ENCODE measurements around the gene METTL27. TPM values are rescaled to one million over a fixed set of nuclear protein-coding genes. Genes with fewer than 3 reads are reported as not detected.

The METTL27 gene
- total and polyA plus RNA-seq, 4 donors: 1.0 to 1.7 (median 1.6) TPM

DNA sequence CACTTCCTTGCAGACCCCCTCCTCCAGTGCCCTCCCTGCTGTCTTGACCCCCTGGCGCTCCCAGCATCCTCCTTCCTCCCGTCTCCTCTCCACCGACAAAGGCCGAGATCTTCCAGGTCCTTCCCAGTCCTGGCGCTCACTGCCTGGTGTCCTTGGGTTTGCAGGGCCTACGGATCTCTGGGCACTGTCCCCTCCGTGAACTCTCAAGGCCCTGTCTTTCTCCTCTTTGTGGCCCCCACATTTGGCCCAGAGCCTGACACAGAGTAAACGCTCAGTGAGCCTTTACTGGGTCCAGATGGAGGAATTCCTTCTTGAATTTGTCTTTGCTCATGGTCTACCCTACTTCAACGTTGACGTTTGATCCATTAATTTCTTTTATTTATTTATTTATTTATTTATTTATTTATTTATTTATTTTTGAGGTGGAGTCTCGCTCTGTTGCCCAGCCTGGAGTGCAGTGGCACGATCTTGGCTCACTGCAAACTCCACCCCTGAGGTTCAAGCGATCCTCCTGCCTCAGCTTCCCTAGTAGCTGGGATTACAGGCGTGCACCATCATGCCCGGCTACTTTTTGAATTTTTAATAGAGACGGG lies 48.3 kb upstream of the METTL27 start (continued):
- no peak for TF ChIP-seq REST (IDR thresholded peaks at IDR 0.05)
- TF ChIP-seq NR2F2 (IDR thresholded peaks at IDR 0.05): no peak
- no peak for TF ChIP-seq FOXA2 (IDR thresholded peaks at IDR 0.05)
- TF ChIP-seq, protein P1, sequence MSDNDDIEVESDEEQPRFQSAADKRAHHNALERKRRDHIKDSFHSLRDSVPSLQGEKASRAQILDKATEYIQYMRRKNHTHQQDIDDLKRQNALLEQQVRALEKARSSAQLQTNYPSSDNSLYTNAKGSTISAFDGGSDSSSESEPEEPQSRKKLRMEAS (IDR thresholded peaks at IDR 0.05): no peak
- TF ChIP-seq JUND (IDR thresholded peaks at IDR 0.05): no peak

DNA sequence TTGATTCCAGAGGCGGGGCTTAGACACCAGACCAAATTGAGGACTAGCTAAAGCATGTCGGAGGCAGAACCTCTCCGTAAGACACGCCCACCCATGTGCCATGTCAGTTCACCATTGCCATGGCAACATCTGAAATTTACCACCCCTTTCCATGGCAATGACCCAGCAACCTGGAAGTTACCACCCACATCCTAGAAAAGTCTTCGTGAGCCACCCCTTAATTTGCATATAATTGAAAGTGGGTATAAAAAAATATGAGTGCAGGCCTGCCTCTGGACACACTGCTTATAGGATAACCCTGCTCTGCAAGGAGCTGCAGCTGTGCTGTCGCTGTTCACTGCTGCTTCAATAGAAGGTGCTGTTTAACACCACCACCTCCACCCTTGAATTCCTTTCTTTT lies 46.6 kb upstream of the METTL27 start:
- no peak overlapping the region for H3K9ac ChIP-seq (ENCODE audit: low read depth in 1 of 2, low read length in 2 of 2)
- H3K27me3 ChIP-seq (ENCODE audit: control insufficient read depth in 4 of 4, insufficient read depth in 4 of 4, low read length in 3 of 4): no peaks in the 10 kb centered on the region
- DNase-seq (ENCODE audit: low spot score): no peak
- no peaks in the 10 kb centered on the region for H3K36me3 ChIP-seq (ENCODE audit: control insufficient read depth in 4 of 4, insufficient read depth in 3 of 4, low read depth in 1 of 4, low read length in 3 of 4)
- H3K4me1 ChIP-seq (ENCODE audit: control insufficient read depth in 4 of 4, insufficient read depth in 4 of 4, low read length in 3 of 4): peaks cover 0 to 6% (median 0%) of the 10 kb centered on the region in 4 donors
- H3K27ac ChIP-seq (ENCODE audit: low read depth in 1 of 2, low read length in 2 of 2): no peak overlapping the region
- WGBS: 91% methylated on average over 6 of the region's 6 CpGs
- H3K9me3 ChIP-seq (ENCODE audit: control insufficient read depth in 4 of 4, low read length in 3 of 4): no peaks in the 10 kb centered on the region
- TF ChIP-seq REST (IDR thresholded peaks at IDR 0.05): no peak
- H3K4me3 ChIP-seq (ENCODE audit: low read depth in 1 of 3, low read length in 3 of 3): no peak overlapping the region

DNA sequence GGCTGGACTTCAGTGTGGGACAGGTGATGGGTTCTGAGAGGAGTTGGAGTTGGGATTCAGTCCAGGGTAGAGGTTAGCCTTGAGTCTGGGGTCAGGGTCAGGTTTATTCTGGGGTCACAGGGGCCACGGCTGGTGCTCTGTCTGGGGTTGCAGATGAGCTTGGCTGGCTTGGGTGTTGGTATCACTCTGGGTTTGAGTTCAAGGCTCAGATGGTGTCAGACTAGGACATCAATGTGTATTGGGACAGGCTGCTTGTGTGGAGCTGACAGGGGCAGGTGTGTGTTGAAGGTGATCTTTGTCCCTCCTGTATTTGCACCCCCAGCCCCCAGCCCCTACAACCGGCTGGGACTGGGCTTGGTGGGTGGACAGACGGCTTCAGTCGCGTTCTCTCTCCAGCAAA lies 45.4 kb upstream of the METTL27 start:
- DNase-seq (ENCODE audit: low spot score): no peak
- Histone ChIP-seq H3K27ac (ENCODE audit: low read depth in 1 of 2, low read length in 2 of 2) (no peak overlapping the region), H3K9me3 (ENCODE audit: control insufficient read depth in 4 of 4, low read length in 3 of 4) (no peaks in the 10 kb centered on the region), H3K9ac (ENCODE audit: low read depth in 1 of 2, low read length in 2 of 2) (no peak overlapping the region), H3K36me3 (ENCODE audit: control insufficient read depth in 4 of 4, insufficient read depth in 3 of 4, low read depth in 1 of 4, low read length in 3 of 4) (no peaks in the 10 kb centered on the region), H3K4me1 (ENCODE audit: control insufficient read depth in 4 of 4, insufficient read depth in 4 of 4, low read length in 3 of 4) (peaks cover 0 to 4% (median 0%) of the 10 kb centered on the region in 4 donors), H3K27me3 (ENCODE audit: control insufficient read depth in 4 of 4, insufficient read depth in 4 of 4, low read length in 3 of 4) (no peaks in the 10 kb centered on the region), H3K4me3 (ENCODE audit: low read depth in 1 of 3, low read length in 3 of 3) (no peak overlapping the region)
- 81% methylated on average over 5 of the region's 5 CpGs for WGBS
- TF ChIP-seq FOXA1 (IDR thresholded peaks at IDR 0.05): no peak
- no peak for TF ChIP-seq HNF4A (conservative IDR thresholded peaks at IDR 0.05)
- TF ChIP-seq CTCF (IDR thresholded peaks at IDR 0.05; ENCODE audit: low read depth, low read length, missing input control): no peak
- no peak for TF ChIP-seq SP1 (IDR thresholded peaks at IDR 0.05)
- no peak for TF ChIP-seq RAD21 (IDR thresholded peaks at IDR 0.05)
- TF ChIP-seq TAF1 (conservative IDR thresholded peaks at IDR 0.05): no peak
- TF ChIP-seq EGR1 (IDR thresholded peaks at IDR 0.05; ENCODE audit: low read depth in 2 of 2): no peak
- TF ChIP-seq JUND (IDR thresholded peaks at IDR 0.05): no peak
- no peak for TF ChIP-seq FOXA2 (IDR thresholded peaks at IDR 0.05)
- no peak for TF ChIP-seq HNF4G (IDR thresholded peaks at IDR 0.05)
- TF ChIP-seq NR2F2 (IDR thresholded peaks at IDR 0.05): no peak
- no peak for TF ChIP-seq ZBTB33 (IDR thresholded peaks at IDR 0.05)
- TF ChIP-seq GABPA (IDR thresholded peaks at IDR 0.05 in 1 of 2, conservative IDR thresholded peaks at IDR 0.05 in 1 of 2): no peak
- no peak for TF ChIP-seq ATF3 (IDR thresholded peaks at IDR 0.05)

Measured in liver (tissue), 9 donors.